Psoas muscle (tissue), 8 donors: ENCODE data around the gene TCEA2. TPM values are rescaled to one million over a fixed set of nuclear protein-coding genes. Genes with fewer than 3 reads are reported as not detected.

Experiments used
- ATAC-seq, 4 donors: fragments of 200-7000 bp; cut with Tn5 transposase; one replicate each; pipeline ENCODE4 v1.9.1; 2020; ENCODE audit warnings: moderate library complexity in 3 of 4, mild to moderate bottlenecking in 2 of 4
- DNase-seq, 2 donors: peaks; one replicate each; pipeline ENCODE4 v3.0.0-alpha.2; 2020
- H3K27ac ChIP-seq: fragments of 200-600 bp; one replicate; pipeline ENCODE4 v1.8.0; 2022
- H3K27me3 ChIP-seq, 3 donors: fragments of 200-600 bp in 1 of 3; one replicate each; pipeline versions ENCODE4 v1.6.1 to v1.8.0; 2013 to 2022; ENCODE audit warnings: low read length in 2 of 3, mild to moderate bottlenecking in 2 of 3, moderate library complexity in 1 of 3; ENCODE audit not compliant: insufficient read depth in 3 of 3
- H3K36me3 ChIP-seq, 2 donors: fragments of 200-600 bp in 1 of 2; one replicate each; pipeline versions ENCODE4 v1.6.1 to v1.8.0; 2013 to 2022; ENCODE audit warnings: low read depth in 1 of 2, mild to moderate bottlenecking in 1 of 2, moderate library complexity in 1 of 2; ENCODE audit not compliant: insufficient read depth in 1 of 2
- H3K4me1 ChIP-seq: fragments of 200-600 bp; one replicate; pipeline ENCODE4 v1.8.0; 2022
- H3K4me3 ChIP-seq: fragments of 200-600 bp; one replicate; pipeline ENCODE4 v1.8.0; 2022; ENCODE audit warnings: mild to moderate bottlenecking
- H3K9me3 ChIP-seq: fragments of 200-600 bp; one replicate; pipeline ENCODE4 v1.8.0; 2022
- WGBS, 3 donors: extraction: QIAGEN DNeasy Blood & Tissue Kit; methylation state at CpG; one replicate each; pipeline versions ENCODE4 v1.1.6 to v1.1.7; 2013; 5-methylcytosine and 5-hydroxymethylcytosine counted together
- intact Hi-C, 2 donors: fragments of 100-400 bp; cut with DNase I; formaldehyde crosslinking; loops; one replicate each; pipeline versions ENCODE4 v1.11.0 to v1.14.2; 2022
- polyA plus RNA-seq, 3 donors: library from polyadenylated mRNA; stranded (reverse); fragments of 200-250 nt; gene quantifications; one replicate each; pipeline ENCODE4 v1.2.3, GENCODE V29; 2013
- total RNA-seq, 4 donors: library from RNA; stranded (reverse); fragmentation: NEBNext Ultra II Directional in 2 of 4; extraction: Animal tissue kit (Norgen Biotek cat#: 25700) in 2 of 4; gene quantifications; one replicate each; pipeline versions ENCODE4 v1.2.1 to v1.2.4, GENCODE V29; 2021 to 2023
- TF ChIP-seq, protein P1 (sequence below): fragments of 200-600 bp; IDR thresholded peaks from one replicate; pipeline ENCODE4 v1.8.0; 2022; ENCODE audit warnings: antibody characterized with exemption
- donor health status: healthy with polysubstance abuse.
- donor health status: DM: no; HTN: no; CAD: no; lungs with moderate emphysema.
- donor health status: Bipolar disorder and iron deficiency.
- donor health status: healthy.
- donor health status: DM: yes; HTN: yes; CAD: no.
- donor health status: DM: no; HTN: no; CAD: no.
- donor health status: DM: no; HTN: no; CAD: no.
- donor health status: DM: yes; HTN: yes; CAD: no.

The TCEA2 gene
- total and polyA plus RNA-seq, 7 donors, result 15.1 to 43.4 (median 30.2) TPM

GRCh38 chr20:64051561-64052325 lies 11.3 kb upstream of the TCEA2 start:
- no peaks in the 10 kb centered on the region for H3K36me3 ChIP-seq
- peak overlapping the region; percentile 11 for H3K4me3 ChIP-seq
- peak overlapping the region; percentile 74 for H3K27ac ChIP-seq
- ATAC-seq (peak; percentile 37 to 50 (median 44)), DNase-seq (peak; percentile 63 to 83)
- H3K27me3 ChIP-seq, result peaks cover 0 to 54% (median 24%) of the 10 kb centered on the region in 3 donors
- intact Hi-C loops, result no loop called here
- no peaks in the 10 kb centered on the region for H3K9me3 ChIP-seq
- TF ChIP-seq, protein P1, sequence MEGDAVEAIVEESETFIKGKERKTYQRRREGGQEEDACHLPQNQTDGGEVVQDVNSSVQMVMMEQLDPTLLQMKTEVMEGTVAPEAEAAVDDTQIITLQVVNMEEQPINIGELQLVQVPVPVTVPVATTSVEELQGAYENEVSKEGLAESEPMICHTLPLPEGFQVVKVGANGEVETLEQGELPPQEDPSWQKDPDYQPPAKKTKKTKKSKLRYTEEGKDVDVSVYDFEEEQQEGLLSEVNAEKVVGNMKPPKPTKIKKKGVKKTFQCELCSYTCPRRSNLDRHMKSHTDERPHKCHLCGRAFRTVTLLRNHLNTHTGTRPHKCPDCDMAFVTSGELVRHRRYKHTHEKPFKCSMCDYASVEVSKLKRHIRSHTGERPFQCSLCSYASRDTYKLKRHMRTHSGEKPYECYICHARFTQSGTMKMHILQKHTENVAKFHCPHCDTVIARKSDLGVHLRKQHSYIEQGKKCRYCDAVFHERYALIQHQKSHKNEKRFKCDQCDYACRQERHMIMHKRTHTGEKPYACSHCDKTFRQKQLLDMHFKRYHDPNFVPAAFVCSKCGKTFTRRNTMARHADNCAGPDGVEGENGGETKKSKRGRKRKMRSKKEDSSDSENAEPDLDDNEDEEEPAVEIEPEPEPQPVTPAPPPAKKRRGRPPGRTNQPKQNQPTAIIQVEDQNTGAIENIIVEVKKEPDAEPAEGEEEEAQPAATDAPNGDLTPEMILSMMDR, result no peak
- WGBS, 3 donors, result 67 to 70% (median 69%) methylated on average over 14 to 15 of the region's 15 CpGs
- no peaks in the 10 kb centered on the region for H3K4me1 ChIP-seq

GRCh38 chr20:64052326-64052722 lies 10.7 kb upstream of the TCEA2 start:
- peak overlapping the region; percentile 18 for H3K4me3 ChIP-seq
- WGBS, 3 donors, result 54 to 68% (median 66%) methylated on average over 10 of the region's 10 CpGs
- peaks cover 0 to 48% (median 20%) of the 10 kb centered on the region in 3 donors for H3K27me3 ChIP-seq
- peak overlapping the region; percentile 65 for H3K27ac ChIP-seq
- no peaks in the 10 kb centered on the region for H3K36me3 ChIP-seq
- TF ChIP-seq, protein P1, result no peak
- no peaks in the 10 kb centered on the region for H3K4me1 ChIP-seq
- no peaks in the 10 kb centered on the region for H3K9me3 ChIP-seq
- intact Hi-C loops, result no loop called here
- no peak for DNase-seq
- ATAC-seq, result no peak

- Histone ChIP-seq H3K27me3 (peaks cover 0 to 39% (median 17%) of the 10 kb centered on the region in 3 donors), H3K4me3 (peak overlapping the region; percentile 18), H3K27ac (peak overlapping the region; percentile 65), H3K4me1 (no peaks in the 10 kb centered on the region), H3K36me3 (no peaks in the 10 kb centered on the region), H3K9me3 (no peaks in the 10 kb centered on the region)
- no peak for DNase-seq
- WGBS, 3 donors, result 71 to 73% (median 72%) methylated on average over 31 to 33 of the region's 33 CpGs
- no peak for ATAC-seq
- TF ChIP-seq, protein P1, result no peak
- intact Hi-C loops, result no loop called here
These were observed 9.8 kb upstream of the TCEA2 start for GRCh38 chr20:64052987-64053840.

- intact Hi-C loops, result no loop called here
- DNase-seq, result peak; percentile 61 to 78
These were observed 8.9 kb upstream of the TCEA2 start for GRCh38 chr20:64053841-64054661.

More at GRCh38 chr20:64053841-64054661, 8.9 kb upstream of the TCEA2 start:
- H3K27me3 ChIP-seq, result peaks cover 0 to 31% (median 11%) of the 10 kb centered on the region in 3 donors
- TF ChIP-seq, protein P1, result no peak
- no peaks in the 10 kb centered on the region for H3K36me3 ChIP-seq
- 31 to 34% (median 32%) methylated on average over 15 to 17 of the region's 17 CpGs for WGBS, 3 donors
- no peaks in the 10 kb centered on the region for H3K9me3 ChIP-seq
- peak overlapping the region; percentile 33 for H3K4me3 ChIP-seq
- peak in 3 of 4 donors; percentile 16 to 21 (median 20) for ATAC-seq
- H3K27ac ChIP-seq, result peak overlapping the region; percentile 68
- no peaks in the 10 kb centered on the region for H3K4me1 ChIP-seq
